ENCODE results near the gene CCDC83. TPM values are rescaled to one million over a fixed set of nuclear protein-coding genes. Genes with fewer than 3 reads are reported as not detected.

CCDC83 gene
- total and polyA plus RNA-seq, 12 donors = not detected

GRCh38 chr11:85961930-85962363 lies 106.8 kb downstream of the CCDC83 start:
- DNase-seq (no peak), ATAC-seq (peak in 2 of 8 donors; percentile 31 to 36)
- no peak for TF ChIP-seq CTCF (IDR thresholded peaks at IDR 0.05)
- no peaks in the 10 kb centered on the region for H3K9me3 ChIP-seq
- H3K27ac ChIP-seq = no peak overlapping the region
- WGBS, 2 donors = 49 to 52% methylated on average over 5 of the region's 5 CpGs
- H3K27me3 ChIP-seq = no peaks in the 10 kb centered on the region
- intact Hi-C loops (cut with DNase I) = no loop called here
- peaks cover 0 to 22% (median 13%) of the 10 kb centered on the region in 9 donors for H3K4me1 ChIP-seq
- H3K4me3 ChIP-seq = no peak overlapping the region
- H3K36me3 ChIP-seq = peaks cover 0 to 100% (median 28%) of the 10 kb centered on the region in 9 donors

GRCh38 chr11:85965202-85965601 lies 110.0 kb downstream of the CCDC83 start:
- no peak overlapping the region for H3K4me3 ChIP-seq
- TF ChIP-seq CTCF (IDR thresholded peaks at IDR 0.05) = no peak
- H3K27me3 ChIP-seq = no peaks in the 10 kb centered on the region
- intact Hi-C loops (cut with DNase I) = no loop called here
- peaks cover 0 to 43% (median 33%) of the 10 kb centered on the region in 9 donors for H3K4me1 ChIP-seq
- H3K9me3 ChIP-seq = no peaks in the 10 kb centered on the region
- WGBS, 2 donors = 97% methylated on average over 2 of the region's 2 CpGs
- DNase-seq = no peak
- H3K27ac ChIP-seq = no peak overlapping the region
- H3K36me3 ChIP-seq = peaks cover 0 to 98% (median 31%) of the 10 kb centered on the region in 9 donors
- ATAC-seq = no peak

GRCh38 chr11:85967457-85967856 lies 112.3 kb downstream of the CCDC83 start:
- ATAC-seq = no peak
- WGBS, 2 donors = 80 to 86% methylated on average over 5 of the region's 5 CpGs
- peak overlapping the region in 1 of 10 donors; percentile 57 for H3K27ac ChIP-seq
- no peaks in the 10 kb centered on the region for H3K9me3 ChIP-seq
- no peak for DNase-seq
- peaks cover 0 to 98% (median 35%) of the 10 kb centered on the region in 9 donors for H3K36me3 ChIP-seq
- H3K4me3 ChIP-seq = no peak overlapping the region
- intact Hi-C loops (cut with DNase I) = no loop called here
- H3K27me3 ChIP-seq = no peaks in the 10 kb centered on the region
- TF ChIP-seq CTCF (IDR thresholded peaks at IDR 0.05) = no peak
- H3K4me1 ChIP-seq = peaks cover 0 to 28% (median 21%) of the 10 kb centered on the region in 9 donors

Other genes starting within 250 kb of the CCDC83 start
- gene DLG2, start 228.0 kb upstream of the CCDC83 start, total RNA-seq = 10 to 100 TPM in 2 of 10 donors, 1 to 10 TPM in 8; 6.2 to 14.8 (median 8.0) TPM
- 1 to 10 TPM; 1.0 to 1.9 TPM for gene DLG2, start 228.0 kb upstream of the CCDC83 start, polyA plus RNA-seq
- gene TMEM126B, start 226.8 kb upstream of the CCDC83 start, total RNA-seq = 10 to 100 TPM; 44.3 to 63.2 (median 51.6) TPM
- gene TMEM126B, start 226.8 kb upstream of the CCDC83 start, polyA plus RNA-seq = 100 to 1,000 TPM in 1 of 2 donors, 10 to 100 TPM in 1; 62.7 to 137 TPM
- 10 to 100 TPM; 56.9 to 79.3 (median 67.3) TPM for gene TMEM126A, start 207.4 kb upstream of the CCDC83 start, total RNA-seq
- 100 to 1,000 TPM; 107 to 153 TPM for gene TMEM126A, start 207.4 kb upstream of the CCDC83 start, polyA plus RNA-seq
- 10 to 100 TPM; 10.5 to 17.7 (median 13.0) TPM for gene CREBZF, start 190.3 kb upstream of the CCDC83 start, total RNA-seq
- 10 to 100 TPM in 1 of 2 donors, 1 to 10 TPM in 1; 9.9 to 20.6 TPM for gene CREBZF, start 190.3 kb upstream of the CCDC83 start, polyA plus RNA-seq
- under 1 TPM; 0.22 to 0.83 (median 0.59) TPM for gene CCDC89, start 169.2 kb upstream of the CCDC83 start, total RNA-seq
- gene CCDC89, start 169.2 kb upstream of the CCDC83 start, polyA plus RNA-seq = under 1 TPM; 0.29 to 0.38 TPM
- gene SYTL2, start 44.2 kb upstream of the CCDC83 start, total RNA-seq = 10 to 100 TPM in 1 of 10 donors, 1 to 10 TPM in 9; 3.5 to 16.1 (median 5.3) TPM
- 1 to 10 TPM; 2.9 to 5.3 TPM for gene SYTL2, start 44.2 kb upstream of the CCDC83 start, polyA plus RNA-seq
- 100 to 1,000 TPM; 124 to 206 (median 170) TPM for gene PICALM, start 213.7 kb downstream of the CCDC83 start, total RNA-seq
- 10 to 100 TPM; 40.7 to 78.0 TPM for gene PICALM, start 213.7 kb downstream of the CCDC83 start, polyA plus RNA-seq